HG03354 (cell line): ENCODE data around the gene PPP1R9B.

Experiments
- ATAC-seq: cut with Tn5 transposase; IDR thresholded peaks from one replicate; pipeline ENCODE4 v1.9.1; 2021; ENCODE audit warnings: mild to moderate bottlenecking; ENCODE audit not compliant: unreplicated experiment, poor library complexity, severe bottlenecking

The PPP1R9B gene

GRCh38 chr17:50187751-50188530 lies 37.5 kb upstream of the PPP1R9B start:
- no peak for ATAC-seq

- ATAC-seq = no peak
These were observed 36.9 kb upstream of the PPP1R9B start for GRCh38 chr17:50187394-50187725.

- ATAC-seq = no peak
These were observed 36.4 kb upstream of the PPP1R9B start for GRCh38 chr17:50186661-50187393.

- ATAC-seq = no peak
These were observed 35.4 kb upstream of the PPP1R9B start for GRCh38 chr17:50185631-50186471.

- no peak for ATAC-seq
These were observed 34.3 kb upstream of the PPP1R9B start for GRCh38 chr17:50184611-50185398.

GRCh38 chr17:50184064-50184463 lies 33.6 kb upstream of the PPP1R9B start:
- no peak for ATAC-seq

GRCh38 chr17:50183421-50183994 lies 33.0 kb upstream of the PPP1R9B start:
- ATAC-seq = no peak

- no peak for ATAC-seq
These were observed 32.4 kb upstream of the PPP1R9B start for GRCh38 chr17:50182783-50183420.

- no peak for ATAC-seq
These were observed 31.4 kb upstream of the PPP1R9B start for GRCh38 chr17:50181591-50182560.

- no peak for ATAC-seq
These were observed 30.7 kb upstream of the PPP1R9B start for GRCh38 chr17:50181144-50181543.

GRCh38 chr17:50180620-50181019 lies 30.1 kb upstream of the PPP1R9B start:
- ATAC-seq = no peak

- ATAC-seq = no peak
These were observed 29.6 kb upstream of the PPP1R9B start for GRCh38 chr17:50180111-50180510.

- peak; percentile 67 for ATAC-seq
These were observed 27.7 kb upstream of the PPP1R9B start for GRCh38 chr17:50177983-50178834.

- ATAC-seq = no peak
These were observed 27.0 kb upstream of the PPP1R9B start for GRCh38 chr17:50177476-50177875.

GRCh38 chr17:50176559-50177357 lies 26.3 kb upstream of the PPP1R9B start:
- no peak for ATAC-seq
